ENCODE measurements around the gene ZNF407.

Gene ZNF407

DNA sequence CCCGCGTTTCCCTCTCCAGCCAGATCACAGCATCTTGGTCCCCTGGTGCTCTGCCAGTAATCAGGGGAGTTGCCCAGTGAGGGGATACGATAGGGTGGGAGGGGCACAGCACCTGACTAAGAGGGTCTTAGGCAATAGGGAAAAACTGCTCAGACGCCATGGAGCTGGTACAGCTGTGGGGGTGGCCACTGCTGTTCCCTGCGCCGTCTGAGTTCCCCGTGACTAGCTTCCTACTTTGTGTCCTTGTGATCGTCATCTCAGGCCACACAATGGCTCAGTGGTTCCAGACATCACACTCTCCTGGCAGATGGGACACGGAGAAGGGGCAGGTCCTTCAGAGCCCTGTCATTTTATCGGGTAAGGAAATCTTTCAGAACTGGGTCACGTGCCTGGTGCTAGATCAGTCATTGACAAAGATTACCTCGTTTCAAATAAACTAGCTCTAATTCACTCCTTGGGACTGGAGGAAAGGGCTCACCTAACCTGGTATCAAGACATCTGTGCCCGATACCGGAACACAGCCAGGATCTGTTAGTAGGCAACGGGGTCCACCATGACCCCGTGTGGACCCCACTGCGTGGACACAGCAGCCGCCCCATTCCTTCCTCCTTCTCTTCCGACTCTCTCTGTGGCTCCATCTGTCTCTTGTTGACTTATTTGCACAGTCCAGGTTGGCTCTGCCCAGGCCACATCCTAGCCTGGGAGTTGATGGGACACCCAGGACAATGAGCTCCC, 509.7 kb downstream of the ZNF407 start:
- H3K9me3 ChIP-seq (ENCODE audit: control insufficient read depth, insufficient read depth, low read length) = no peaks in the 10 kb centered on the region; the same call in 1 of the 2 replicates
- H3K4me1 ChIP-seq (ENCODE audit: insufficient read depth, low read length) = no peaks in the 10 kb centered on the region
- no peaks in the 10 kb centered on the region for H3K36me3 ChIP-seq (ENCODE audit: insufficient read depth, low read length)
- H3K9ac ChIP-seq (ENCODE audit: low read depth, low read length) = no peak overlapping the region

DNA sequence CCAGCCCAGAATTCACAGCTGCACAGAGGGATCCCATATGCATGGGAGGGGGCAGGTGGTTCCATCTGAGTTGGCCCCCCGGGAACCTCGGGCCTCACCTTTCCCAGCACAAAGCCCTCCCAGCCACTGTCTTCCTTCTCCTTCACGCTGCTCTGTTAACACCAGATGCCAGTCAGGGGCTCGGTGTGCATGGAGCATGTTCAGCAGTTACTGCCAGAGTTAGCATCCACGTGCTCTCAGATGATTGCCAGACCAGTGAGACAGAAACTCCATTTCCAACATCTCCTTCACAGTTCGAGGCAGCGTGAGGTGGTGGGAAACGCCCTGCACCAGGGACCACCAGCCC, 510.2 kb downstream of the ZNF407 start:
- Histone ChIP-seq H3K9ac (ENCODE audit: low read depth, low read length) (no peak overlapping the region), H3K4me1 (ENCODE audit: insufficient read depth, low read length) (no peaks in the 10 kb centered on the region), H3K36me3 (ENCODE audit: insufficient read depth, low read length) (no peaks in the 10 kb centered on the region), H3K9me3 (ENCODE audit: control insufficient read depth, insufficient read depth, low read length) (no peaks in the 10 kb centered on the region; the same call in 1 of the 2 replicates)

DNA sequence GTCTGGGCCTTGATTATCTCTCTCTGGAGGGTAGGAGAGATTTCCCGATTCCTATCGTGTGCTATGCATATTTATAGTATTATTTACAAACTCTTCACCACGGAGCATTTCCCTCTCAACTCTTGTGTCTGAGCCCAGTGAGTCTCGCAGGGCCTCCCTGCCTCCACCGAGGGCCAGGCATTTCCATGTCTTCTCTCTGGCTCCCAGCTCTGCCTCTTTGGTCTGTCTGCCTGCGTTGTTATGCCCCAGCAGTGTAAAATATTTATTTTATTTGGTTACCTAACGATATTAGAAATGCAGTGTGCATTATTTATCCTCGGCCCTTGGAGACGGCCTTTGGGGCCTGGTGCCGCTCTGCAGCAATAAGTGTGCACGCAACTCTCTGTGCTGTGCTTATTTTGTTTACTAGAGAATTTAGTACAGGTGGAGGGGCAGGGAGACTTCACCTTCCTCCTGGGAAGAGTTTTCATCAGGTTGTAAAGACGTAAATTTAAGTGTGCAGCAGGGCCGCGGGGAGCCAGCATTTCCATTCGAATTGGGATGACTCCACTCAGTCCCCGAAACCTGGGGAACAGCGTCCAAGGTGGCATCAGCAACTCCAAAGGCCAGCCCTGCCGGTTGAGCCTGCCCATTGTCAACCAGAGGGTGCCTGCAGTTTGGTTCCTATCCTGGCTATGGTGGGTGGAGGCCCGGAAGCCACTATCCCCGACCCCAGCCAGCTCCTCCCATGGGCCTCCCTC, 511.1 kb downstream of the ZNF407 start:
- no peaks in the 10 kb centered on the region for H3K4me1 ChIP-seq (ENCODE audit: insufficient read depth, low read length)
- no peak overlapping the region for H3K9ac ChIP-seq (ENCODE audit: low read depth, low read length)
- H3K9me3 ChIP-seq (ENCODE audit: control insufficient read depth, insufficient read depth, low read length) = no peaks in the 10 kb centered on the region
- no peaks in the 10 kb centered on the region for H3K36me3 ChIP-seq (ENCODE audit: insufficient read depth, low read length)

DNA sequence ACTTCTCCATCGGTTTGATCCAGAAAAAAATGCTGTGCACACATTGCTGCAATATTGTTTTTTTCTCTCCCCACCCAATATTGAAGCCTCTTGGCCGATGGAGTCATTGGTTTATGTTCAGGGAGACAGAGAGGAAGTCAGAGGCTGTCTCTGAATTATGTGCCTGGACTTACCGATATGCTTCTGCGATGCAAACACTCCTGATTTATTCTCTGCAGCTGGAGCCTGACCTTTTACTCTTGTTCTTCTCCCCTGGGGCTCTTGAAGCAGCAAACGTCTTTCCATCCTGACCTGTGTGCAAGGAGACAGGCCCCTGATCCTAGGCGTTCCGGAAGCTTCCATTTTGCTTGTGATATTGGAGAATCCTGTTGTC, 511.6 kb downstream of the ZNF407 start:
- H3K9ac ChIP-seq (ENCODE audit: low read depth, low read length) = no peak overlapping the region
- no peaks in the 10 kb centered on the region for H3K9me3 ChIP-seq (ENCODE audit: control insufficient read depth, insufficient read depth, low read length)
- no peaks in the 10 kb centered on the region for H3K36me3 ChIP-seq (ENCODE audit: insufficient read depth, low read length)
- H3K4me1 ChIP-seq (ENCODE audit: insufficient read depth, low read length) = no peaks in the 10 kb centered on the region

DNA sequence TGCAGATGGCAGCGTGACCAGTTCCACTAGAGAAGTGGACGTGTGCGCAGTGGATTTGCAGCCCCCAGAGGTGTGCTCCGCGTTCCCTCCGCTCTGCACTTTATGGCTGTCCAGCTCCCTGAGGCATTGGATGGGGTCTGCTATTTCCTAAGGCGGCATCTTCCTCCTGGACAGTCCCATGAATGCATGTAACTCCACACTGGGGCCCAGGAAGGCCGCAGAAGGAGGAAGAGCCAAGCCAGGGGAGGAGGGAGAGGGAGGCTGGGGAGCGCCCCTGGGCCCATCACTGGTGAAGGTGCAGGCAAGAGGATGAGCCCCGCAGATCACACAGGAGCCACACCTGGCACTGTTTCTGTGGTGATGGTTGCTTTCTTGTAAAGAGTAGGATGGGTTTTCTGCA, 512.1 kb downstream of the ZNF407 start:
- Histone ChIP-seq H3K9ac (ENCODE audit: low read depth, low read length) (no peak overlapping the region), H3K4me1 (ENCODE audit: insufficient read depth, low read length) (no peaks in the 10 kb centered on the region), H3K36me3 (ENCODE audit: insufficient read depth, low read length) (no peaks in the 10 kb centered on the region), H3K9me3 (ENCODE audit: control insufficient read depth, insufficient read depth, low read length) (no peaks in the 10 kb centered on the region)

DNA sequence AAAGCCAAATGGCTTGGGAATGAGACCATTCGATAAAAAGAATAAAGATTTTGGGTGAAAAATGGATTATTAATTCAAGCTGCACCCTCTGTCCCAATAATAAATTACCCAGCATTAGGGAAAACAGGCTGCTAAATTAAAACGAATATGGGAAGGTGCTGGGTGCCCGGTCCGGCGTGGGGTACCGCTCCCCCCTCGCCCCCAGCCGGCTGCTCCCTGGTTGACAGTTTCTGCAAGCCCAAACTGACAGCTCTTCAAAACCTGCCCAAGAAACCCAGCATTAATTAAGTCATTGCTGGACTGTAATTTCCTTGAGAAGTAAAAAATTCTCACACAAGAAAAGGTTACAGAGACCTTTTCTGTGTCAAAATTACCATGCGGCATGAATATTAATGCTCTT, 512.6 kb downstream of the ZNF407 start:
- no peaks in the 10 kb centered on the region for H3K36me3 ChIP-seq (ENCODE audit: insufficient read depth, low read length)
- no peaks in the 10 kb centered on the region for H3K4me1 ChIP-seq (ENCODE audit: insufficient read depth, low read length)
- no peak overlapping the region for H3K9ac ChIP-seq (ENCODE audit: low read depth, low read length)
- H3K9me3 ChIP-seq (ENCODE audit: control insufficient read depth, insufficient read depth, low read length) = no peaks in the 10 kb centered on the region

DNA sequence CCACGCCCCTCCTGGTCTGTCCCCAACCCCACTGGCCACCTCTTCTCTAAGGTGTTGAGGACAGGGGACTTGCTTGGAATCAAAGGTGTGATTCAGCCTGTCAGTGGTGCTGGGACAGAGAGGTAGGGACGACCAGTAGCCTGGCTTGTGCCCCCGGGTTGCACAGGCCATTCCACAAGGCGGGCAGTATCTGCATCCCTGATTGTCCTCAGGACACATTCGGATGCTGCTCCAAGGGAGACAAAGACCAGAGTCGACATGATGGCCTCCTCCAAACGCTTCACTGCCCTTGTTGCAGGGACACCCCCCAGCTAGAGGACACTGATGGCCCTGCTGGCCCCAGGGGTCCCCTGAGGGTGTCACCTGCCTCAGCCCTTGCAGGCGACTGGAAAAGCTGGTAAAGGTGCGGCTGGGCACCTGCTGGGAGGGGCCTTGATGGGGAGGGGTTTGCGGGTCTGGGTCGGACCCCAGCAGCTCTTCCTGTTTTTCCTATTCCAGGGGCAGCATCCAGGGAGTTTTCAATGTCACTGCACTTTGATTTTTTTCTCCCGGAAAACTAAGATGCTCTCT, 513.3 kb downstream of the ZNF407 start:
- Histone ChIP-seq H3K4me1 (ENCODE audit: insufficient read depth, low read length) (no peaks in the 10 kb centered on the region), H3K36me3 (ENCODE audit: insufficient read depth, low read length) (no peaks in the 10 kb centered on the region), H3K9ac (ENCODE audit: low read depth, low read length) (no peak overlapping the region), H3K9me3 (ENCODE audit: control insufficient read depth, insufficient read depth, low read length) (no peaks in the 10 kb centered on the region)

DNA sequence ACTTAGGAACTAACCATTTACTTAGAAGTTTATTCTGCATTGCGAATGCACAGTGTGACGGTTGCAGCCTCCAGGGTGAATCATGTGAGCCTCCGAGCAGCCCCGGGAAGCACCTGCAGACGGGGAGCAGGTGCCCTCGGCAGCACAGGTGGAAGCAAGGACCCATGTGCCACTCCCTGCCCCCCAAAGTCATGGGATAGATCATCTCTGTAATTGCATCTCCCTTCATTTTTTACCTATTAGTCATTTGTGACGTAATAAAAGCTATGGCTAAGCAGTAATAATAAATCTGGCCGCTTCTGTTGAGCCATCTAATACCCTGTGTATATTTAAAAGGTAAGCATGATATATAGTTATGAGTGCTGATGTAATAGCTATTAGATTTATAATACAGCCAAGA, 514.1 kb downstream of the ZNF407 start:
- H3K9me3 ChIP-seq (ENCODE audit: control insufficient read depth, insufficient read depth, low read length) = no peaks in the 10 kb centered on the region

DNA sequence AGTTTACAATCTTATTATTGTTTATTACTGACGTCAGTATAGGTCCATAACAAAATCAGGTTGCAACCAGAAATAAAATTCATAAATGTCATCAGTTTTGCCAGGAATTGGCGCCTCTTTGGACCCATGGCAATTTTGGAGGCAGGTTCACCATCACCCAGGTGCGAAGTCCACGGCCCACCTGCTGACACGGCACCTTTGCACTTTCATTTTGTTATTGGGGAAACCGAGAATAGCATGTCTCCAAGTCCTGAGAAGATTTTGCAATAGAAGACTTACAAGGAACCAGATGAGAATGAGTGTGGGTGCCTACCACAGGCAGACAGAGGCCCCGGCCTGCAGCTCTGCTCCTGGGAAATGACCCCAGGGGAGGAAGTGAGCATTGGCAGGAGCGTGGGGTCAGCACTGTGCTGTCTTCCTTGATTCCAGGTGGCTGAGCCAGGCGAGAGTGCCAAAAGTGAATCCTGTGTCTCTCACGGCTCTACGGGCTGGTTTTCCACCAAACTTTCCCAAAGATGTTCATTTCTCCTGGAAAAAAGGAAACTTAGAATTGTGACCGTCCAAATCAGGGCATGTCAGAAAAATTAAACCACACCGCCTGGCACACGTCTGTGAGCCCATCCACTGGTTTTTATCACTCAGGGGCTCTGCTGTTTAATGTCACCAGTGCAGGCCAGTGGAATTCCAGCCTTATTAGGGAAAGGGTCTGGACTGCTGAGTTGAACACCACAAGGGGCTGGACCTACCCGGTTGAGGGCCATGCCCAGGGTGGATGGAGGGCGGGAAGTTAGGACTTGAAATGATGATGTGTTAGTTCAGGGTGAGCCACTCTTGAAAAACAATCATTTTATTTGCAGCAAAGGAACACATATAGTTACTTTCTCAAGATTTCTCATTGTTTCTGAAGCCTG, 514.8 kb downstream of the ZNF407 start:
- Histone ChIP-seq H3K9me3 (ENCODE audit: control insufficient read depth, insufficient read depth, low read length) (no peaks in the 10 kb centered on the region), H3K9ac (ENCODE audit: low read depth, low read length) (no peak overlapping the region), H3K36me3 (ENCODE audit: insufficient read depth, low read length) (no peaks in the 10 kb centered on the region), H3K4me1 (ENCODE audit: insufficient read depth, low read length) (no peaks in the 10 kb centered on the region)

More for the DNA sequence above, 514.1 kb downstream of the ZNF407 start:
- no peak overlapping the region for H3K9ac ChIP-seq (ENCODE audit: low read depth, low read length)
- no peaks in the 10 kb centered on the region for H3K36me3 ChIP-seq (ENCODE audit: insufficient read depth, low read length)
- H3K4me1 ChIP-seq (ENCODE audit: insufficient read depth, low read length) = no peaks in the 10 kb centered on the region

DNA sequence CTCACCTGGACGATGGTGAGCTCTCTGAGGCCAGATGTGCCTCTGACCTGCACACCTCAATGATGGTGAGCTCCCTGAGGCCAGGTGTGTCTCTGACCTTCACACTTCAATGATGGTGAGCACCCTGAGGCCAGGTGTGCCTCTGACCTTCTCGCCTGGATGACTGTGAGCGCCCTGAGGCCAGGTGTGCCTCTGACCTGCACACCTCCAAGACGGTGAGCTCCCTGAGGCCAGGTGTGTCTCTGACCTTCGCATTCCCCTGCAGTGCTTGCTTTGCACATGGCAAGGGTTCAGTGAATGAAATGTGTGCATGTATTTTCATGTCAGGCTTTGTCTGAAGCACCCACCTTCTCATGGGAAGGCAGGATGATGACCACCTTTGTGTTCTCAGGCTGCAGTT, 515.8 kb downstream of the ZNF407 start:
- Histone ChIP-seq H3K4me1 (ENCODE audit: insufficient read depth, low read length) (no peaks in the 10 kb centered on the region), H3K9me3 (ENCODE audit: control insufficient read depth, insufficient read depth, low read length) (no peaks in the 10 kb centered on the region), H3K36me3 (ENCODE audit: insufficient read depth, low read length) (no peaks in the 10 kb centered on the region), H3K9ac (ENCODE audit: low read depth, low read length) (no peak overlapping the region)

DNA sequence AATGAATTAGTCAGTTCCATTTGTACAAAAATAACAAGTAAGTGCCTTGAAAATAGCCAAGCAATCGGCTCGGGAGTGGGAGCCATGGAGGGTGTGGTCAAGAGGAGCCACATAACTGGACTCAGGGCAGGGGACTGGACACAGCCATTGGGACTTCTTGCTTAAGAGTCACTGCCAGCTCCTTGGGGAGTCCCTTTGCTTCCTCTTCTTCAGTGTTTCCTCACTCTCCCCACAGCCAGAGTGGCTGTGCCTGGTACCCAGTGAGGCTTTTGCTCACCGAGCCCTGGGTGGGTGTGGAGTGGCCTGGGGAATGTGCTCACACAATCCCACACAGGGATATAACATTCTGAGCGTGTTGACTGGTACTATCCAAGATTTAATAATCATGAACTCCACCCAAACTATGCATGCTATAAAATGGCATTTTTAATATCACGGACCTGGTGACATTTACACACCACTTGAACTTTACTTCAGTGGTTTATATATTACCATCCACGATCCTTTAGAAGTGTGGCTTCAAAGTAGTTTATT, 516.6 kb downstream of the ZNF407 start:
- Histone ChIP-seq H3K4me1 (ENCODE audit: insufficient read depth, low read length) (no peaks in the 10 kb centered on the region), H3K9me3 (ENCODE audit: control insufficient read depth, insufficient read depth, low read length) (no peaks in the 10 kb centered on the region), H3K9ac (ENCODE audit: low read depth, low read length) (no peak overlapping the region), H3K36me3 (ENCODE audit: insufficient read depth, low read length) (no peaks in the 10 kb centered on the region)
